HG02840 (cell line): ENCODE data around the gene MBD6.
"Not testable (repeated sequence)": the region's sequence is repeated elsewhere in the genome, so short reads cannot be mapped to it uniquely, and the experiment has no call there.

Source experiments
- ATAC-seq: cut with Tn5 transposase; IDR thresholded peaks from one replicate; pipeline ENCODE4 v1.9.1; 2021; ENCODE audit warnings: mild to moderate bottlenecking, moderate library complexity, moderate number of reproducible peaks; ENCODE audit not compliant: unreplicated experiment, low FRiP score

MBD6 gene

GRCh38 chr12:57547288-57548012 lies 24.8 kb downstream of the MBD6 start:
- no peak for ATAC-seq

- ATAC-seq = no peak
These were observed 25.3 kb downstream of the MBD6 start for GRCh38 chr12:57548013-57548315.

- no peak for ATAC-seq
These were observed 25.9 kb downstream of the MBD6 start for GRCh38 chr12:57548488-57548887.

- ATAC-seq = no peak
These were observed 26.7 kb downstream of the MBD6 start for GRCh38 chr12:57549203-57549908.

GRCh38 chr12:57549909-57550640 lies 27.5 kb downstream of the MBD6 start, which contains the start of gene KIF5A:
Gene KIF5A, plus strand, starts transcription at chr12:57550044. Its CDS starts 228 bp downstream, at chr12:57550272.
- ATAC-seq = no peak

- no peak for ATAC-seq
These were observed 28.3 kb downstream of the MBD6 start for GRCh38 chr12:57550641-57551549.

- no peak for ATAC-seq
These were observed 29.1 kb downstream of the MBD6 start for GRCh38 chr12:57551637-57552305.

GRCh38 chr12:57552306-57552651 lies 29.7 kb downstream of the MBD6 start:
- ATAC-seq = no peak

- ATAC-seq = no peak
These were observed 30.2 kb downstream of the MBD6 start for GRCh38 chr12:57552835-57553313.

GRCh38 chr12:57553343-57554202 lies 30.9 kb downstream of the MBD6 start:
- no peak for ATAC-seq

- ATAC-seq = no peak
These were observed 31.8 kb downstream of the MBD6 start for GRCh38 chr12:57554453-57554852.

GRCh38 chr12:57554897-57555296 lies 32.3 kb downstream of the MBD6 start:
- no peak for ATAC-seq

- ATAC-seq = no peak
These were observed 36.2 kb downstream of the MBD6 start for GRCh38 chr12:57558864-57559263.

- ATAC-seq = no peak
These were observed 37.9 kb downstream of the MBD6 start for GRCh38 chr12:57560516-57560915.

- not testable (repeated sequence) for ATAC-seq
These were observed 38.5 kb downstream of the MBD6 start for GRCh38 chr12:57561117-57561516.

- ATAC-seq = no peak
These were observed 40.7 kb downstream of the MBD6 start for GRCh38 chr12:57563358-57563757.

- no peak for ATAC-seq
These were observed 41.6 kb downstream of the MBD6 start for GRCh38 chr12:57564178-57564740.

- no peak for ATAC-seq
These were observed 46.2 kb downstream of the MBD6 start for GRCh38 chr12:57568838-57569237.

- ATAC-seq = no peak
These were observed 47.2 kb downstream of the MBD6 start for GRCh38 chr12:57569858-57570257.
